GM21381 (cell line): ENCODE measurements around the gene LIMCH1.
A peak's percentile ranks its signal among the peaks of the same experiment; 100 is the strongest.
"Not testable (repeated sequence)": the region's sequence is repeated elsewhere in the genome, so short reads cannot be mapped to it uniquely, and the experiment has no call there.

Experiments
- ATAC-seq: cut with Tn5 transposase; IDR thresholded peaks from one replicate; pipeline ENCODE4 v1.9.1; 2021; ENCODE audit warnings: mild to moderate bottlenecking, moderate library complexity; ENCODE audit not compliant: unreplicated experiment

Gene LIMCH1

DNA sequence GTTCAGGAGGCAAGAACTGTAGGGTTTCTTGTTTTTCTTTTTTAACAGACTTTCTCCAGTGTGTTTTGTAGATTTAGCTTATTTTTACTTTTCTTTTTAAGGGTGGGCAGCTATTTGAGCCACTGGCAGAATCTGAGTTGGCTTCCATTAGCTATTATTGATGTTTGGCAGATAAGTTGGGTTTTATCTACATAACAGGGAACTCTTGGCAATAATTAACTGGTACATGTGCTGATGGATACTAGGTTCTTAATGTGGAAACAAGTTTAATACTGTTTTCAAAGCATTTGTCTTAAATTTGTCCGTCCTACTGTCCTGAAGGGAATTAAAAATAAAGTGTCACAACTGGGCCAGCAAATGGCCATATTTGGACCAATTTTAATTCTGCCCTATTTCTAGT is 130.1 kb downstream of the LIMCH1 start:
- ATAC-seq, result no peak

DNA sequence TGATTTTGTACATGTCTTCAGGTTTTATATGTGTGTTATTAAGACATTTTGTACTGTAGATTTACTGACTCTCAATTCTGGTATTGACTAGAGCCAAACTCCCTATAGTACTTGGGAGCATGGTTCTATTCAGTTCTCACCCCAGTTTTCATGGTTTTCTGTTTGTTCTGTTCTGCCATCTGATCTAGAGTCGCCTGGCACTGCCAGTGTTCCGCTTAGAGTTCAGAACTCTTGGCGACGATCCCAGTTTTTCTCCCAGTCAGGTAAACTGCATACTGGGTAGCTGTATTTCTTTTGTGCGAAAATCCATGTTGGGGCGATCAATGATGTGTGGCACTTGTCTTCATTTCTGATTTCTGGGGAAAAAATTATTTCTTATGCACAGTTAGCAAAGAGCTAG is 132.6 kb downstream of the LIMCH1 start:
- no peak for ATAC-seq

DNA sequence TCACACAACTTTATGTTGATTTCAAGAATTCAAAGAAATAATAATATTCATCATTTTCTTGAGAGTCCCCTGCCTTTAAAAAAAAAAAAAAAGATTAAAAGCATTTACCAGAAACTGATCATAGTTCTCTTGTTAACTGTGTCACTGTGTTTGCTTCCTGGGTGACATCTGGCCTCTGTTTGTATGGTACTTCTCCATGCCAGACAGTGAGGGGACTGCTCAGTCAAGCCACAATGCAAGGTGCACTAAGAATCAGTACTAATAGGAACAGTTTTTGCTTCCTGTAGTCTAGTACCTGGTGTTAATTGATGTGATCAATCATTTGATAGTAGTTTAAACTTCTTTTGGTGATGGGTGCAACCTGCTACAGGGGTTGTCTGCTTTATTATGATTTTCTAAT is 133.0 kb downstream of the LIMCH1 start:
- ATAC-seq, result no peak

DNA sequence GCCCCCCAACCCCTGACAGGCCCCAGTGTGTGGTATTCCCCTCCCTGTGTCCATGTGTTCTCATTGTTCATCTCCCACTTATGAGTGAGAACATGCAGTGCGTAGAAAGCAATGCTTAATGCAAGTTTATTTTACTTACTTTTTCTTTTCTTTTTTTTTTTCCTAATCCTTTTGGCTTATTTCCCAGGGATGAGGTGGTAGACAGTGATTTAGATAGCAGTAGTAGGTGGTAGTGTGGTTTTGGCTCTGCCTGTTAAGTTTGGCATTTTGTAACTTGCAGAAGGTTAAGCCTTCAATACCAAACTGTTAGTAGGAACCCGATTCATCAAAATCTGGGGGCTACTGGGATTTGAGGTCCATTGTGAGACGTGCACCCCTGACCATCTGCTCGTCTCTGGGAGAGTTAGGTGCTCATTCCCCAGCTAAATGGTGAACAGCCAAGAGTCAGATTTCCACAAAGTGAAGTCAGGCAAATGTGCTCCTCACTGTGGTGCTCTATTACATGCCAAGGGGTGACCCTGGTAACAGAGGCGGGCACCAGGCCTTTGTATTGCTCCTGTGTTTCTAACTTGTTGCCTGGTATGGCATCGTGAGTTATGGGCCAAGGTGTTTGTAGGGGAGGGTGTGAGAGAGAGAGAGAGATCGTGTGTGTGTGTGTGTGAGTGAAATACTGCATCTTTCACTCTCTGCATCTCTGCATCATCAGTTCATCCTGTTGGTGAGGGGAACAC is 140.3 kb downstream of the LIMCH1 start:
- ATAC-seq, result no peak

DNA sequence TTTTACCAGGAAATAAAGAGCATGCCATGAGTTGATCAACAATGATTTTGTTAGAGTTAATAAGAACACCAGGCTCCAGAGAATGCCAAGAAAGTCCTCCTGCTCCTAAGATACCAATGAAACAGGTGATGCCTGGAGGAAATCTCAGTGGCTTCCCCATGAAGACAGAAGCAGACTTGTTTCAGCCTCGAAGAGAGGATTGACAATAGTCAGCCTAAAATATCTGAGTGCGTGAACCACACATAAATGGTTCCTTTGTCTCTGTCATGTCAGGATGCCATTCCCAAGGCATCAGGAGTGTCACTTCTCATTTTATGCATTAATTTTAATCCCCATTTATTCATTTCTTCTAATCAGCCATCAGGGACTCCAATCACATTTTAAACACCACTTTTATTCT is 141.0 kb downstream of the LIMCH1 start:
- no peak for ATAC-seq

DNA sequence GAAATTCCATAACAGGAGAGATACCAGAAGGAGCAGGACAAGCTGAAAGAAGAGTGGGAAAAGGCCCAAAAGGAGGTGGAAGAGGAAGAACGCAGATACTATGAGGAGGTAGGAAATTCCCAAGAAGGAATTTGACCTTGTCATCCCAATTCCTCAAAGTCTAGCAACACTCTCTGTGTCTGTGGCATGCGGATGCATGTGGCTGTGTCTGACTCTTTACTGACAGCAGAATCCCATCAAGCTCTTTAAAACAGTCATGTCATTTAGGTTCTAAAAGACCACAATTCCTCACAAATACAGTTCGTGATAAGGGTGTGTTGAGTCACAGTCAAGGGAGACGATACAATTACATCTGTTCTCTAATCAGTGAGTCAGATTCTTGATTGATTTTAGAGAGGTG is 142.0 kb downstream of the LIMCH1 start:
- no peak for ATAC-seq

DNA sequence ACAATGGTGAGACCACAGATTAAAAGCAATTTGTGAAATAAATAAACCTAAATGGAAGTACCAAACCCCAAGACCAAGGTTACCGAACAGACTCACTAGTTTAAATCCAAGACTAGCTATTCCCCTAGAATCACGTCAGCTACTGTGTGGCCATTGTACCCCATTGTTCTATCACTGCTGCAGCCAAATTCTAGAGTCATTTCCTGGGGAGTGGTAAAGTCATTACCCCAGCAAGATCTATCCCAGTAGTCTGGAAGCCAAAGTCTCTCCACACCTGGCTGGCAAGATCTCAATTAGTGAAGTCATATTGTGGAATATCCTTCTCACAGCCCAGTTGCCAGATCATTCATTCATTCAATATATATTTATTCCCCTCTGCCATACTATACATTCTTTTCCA is 143.1 kb downstream of the LIMCH1 start:
- no peak for ATAC-seq

DNA sequence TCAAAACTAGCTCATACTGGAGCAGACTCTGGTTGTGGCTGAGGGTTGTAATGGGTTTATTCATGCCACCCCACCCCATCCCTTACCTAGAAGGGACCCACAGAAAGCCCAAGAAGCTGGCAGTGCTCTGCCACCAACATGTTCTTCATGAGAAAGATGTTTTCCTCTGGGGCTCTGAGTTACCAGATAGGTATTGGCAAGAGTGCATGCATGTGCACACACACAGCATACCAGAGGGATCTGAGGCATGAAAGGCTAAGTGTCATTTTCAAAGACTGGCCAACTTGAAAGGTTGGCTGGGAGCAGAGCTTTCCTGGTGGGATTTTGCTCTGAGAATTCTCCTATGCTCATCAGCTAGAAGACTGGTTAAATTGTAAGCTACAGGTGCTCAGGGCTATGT is 145.4 kb downstream of the LIMCH1 start:
- ATAC-seq, result no peak

DNA sequence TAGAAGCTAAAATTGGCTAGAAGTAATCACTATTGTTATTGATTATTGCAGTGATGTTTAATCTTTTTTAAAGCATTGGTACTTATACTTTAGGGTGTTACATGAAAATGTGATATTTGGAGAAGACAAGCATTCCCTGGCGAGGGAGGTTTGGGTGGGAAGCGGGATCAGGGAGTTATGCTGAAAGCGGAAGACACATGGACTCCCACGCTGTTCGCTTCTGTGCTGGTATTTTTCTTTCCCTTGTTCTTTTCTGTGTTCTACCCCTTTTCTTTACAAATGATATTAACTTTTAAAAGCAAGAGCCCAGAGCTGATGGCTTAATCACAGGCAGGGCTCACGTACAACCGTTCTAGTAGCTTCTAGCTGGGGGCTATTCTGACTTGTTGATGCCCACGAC is 148.9 kb downstream of the LIMCH1 start:
- ATAC-seq, result no peak

DNA sequence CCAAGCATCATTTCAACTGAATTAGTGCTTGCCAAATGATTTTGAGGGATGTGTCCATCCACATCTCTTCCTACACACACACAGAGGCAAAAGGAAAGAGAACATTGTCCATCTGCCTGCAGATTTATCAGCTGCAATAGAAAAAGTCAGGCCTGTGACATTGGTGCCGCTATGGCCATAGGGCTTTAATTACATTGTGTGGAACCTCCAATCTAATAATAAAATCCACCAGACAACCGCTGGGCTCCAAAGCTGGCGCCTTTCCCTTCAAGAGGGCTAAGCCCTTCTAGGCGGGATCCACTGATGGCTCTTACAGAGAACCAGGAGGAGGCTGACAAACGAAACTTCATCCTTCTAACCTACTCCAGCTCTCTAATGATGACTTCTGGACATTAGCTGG is 150.0 kb downstream of the LIMCH1 start:
- ATAC-seq, result no peak

DNA sequence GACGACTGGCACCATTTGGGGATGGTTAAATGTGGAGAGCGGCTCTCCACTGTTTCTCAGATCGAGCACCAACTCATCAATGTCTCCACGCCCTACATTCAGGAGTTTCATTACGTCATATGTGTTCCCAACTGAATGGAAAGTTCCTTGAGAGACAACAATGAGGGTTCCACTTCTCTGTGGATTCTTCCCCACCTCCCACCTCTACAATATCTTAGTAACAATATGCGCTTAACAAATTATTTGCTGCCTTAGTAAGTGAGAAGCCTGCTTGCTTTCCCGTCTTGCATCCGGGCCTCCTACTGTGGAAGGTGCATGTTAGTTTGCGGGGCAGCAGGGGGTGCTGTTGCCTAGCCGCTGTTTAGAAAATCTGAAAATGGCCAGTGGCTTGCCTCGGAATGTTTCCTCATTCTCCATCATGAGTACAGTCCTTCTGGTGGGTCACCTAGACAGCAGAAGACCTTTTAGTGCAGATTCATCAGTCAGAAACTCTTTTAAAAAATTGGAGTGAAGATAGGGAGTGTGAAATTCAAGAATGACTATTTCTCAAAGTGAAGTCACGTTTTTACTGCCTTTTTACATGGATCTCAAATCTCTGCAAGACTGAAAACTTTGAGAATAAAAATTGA is 154.9 kb downstream of the LIMCH1 start:
- peak; percentile 75 for ATAC-seq

DNA sequence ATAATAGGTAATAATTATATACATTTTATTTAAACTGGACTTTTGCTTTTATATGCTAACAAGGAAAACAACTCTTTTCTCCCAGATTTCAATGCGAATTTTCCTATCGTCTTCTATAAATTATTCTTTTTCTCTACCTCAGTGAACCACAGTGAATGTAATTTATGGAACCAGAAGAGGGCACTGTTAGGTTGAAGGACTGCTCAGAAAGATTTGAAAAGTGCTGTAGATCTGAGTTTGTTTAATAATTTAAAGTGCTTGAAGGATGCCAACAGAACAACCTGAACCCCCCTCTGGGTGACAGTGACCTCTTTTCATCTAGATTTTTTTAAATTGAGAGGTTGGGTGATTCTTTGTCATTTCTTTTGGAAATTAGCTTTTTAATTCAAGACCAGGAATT is 155.7 kb downstream of the LIMCH1 start:
- ATAC-seq, result no peak

DNA sequence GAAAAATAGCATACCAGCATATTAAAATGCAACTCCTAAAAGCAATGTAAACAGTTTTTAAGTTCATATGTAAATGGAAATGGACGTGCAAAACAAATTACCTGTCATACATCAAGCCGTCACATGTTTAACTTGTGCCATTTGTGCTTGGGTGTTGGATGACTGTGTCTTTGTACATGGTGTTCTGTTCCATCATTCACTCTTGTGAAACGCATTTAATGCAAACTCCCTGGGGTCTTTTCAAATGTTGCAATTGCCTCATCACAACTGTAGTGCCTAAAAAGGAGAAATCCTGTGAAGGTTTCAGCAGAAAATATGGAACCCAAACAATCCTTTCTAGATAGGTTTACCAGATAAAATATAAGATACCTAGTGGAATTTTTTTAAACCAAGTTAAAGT is 158.2 kb downstream of the LIMCH1 start:
- no peak for ATAC-seq

DNA sequence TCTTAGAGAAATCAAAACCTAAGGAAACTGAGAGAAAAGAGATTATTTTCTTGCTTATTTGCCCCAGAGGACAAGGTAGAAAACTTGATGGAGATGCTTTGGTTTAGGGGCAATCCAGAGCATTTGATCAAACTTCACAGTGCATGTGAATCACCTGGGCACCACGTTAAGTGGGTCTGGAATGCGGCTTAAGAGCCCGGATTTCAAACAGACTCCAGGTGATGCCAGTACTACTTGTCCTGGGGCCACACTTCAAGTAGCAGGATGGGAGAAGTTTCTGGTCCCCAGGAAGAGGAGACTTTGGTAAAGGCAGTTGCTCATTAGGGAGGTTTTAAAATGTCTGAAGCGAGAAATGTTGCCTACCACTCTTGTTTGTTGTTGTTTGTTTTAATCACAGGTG is 158.8 kb downstream of the LIMCH1 start:
- ATAC-seq, result no peak

DNA sequence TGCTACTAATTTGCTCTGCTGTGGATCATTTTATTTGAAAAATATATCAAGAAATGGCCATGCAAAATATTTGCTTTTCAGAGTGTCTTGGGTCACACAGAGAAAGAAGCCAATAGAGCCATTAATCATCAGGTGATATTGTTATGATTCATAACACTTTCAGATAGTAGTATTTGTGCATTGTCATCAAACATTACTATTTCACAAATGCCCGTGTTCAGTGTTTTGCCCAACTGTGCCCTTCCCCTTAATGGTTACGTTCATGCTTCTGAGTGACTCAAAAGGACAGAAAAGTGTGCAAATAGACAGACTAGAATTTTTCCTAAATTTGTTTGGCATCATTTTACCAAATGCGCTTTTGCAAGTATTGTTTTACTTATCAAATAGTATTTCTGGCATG is 164.0 kb downstream of the LIMCH1 start:
- no peak for ATAC-seq

DNA sequence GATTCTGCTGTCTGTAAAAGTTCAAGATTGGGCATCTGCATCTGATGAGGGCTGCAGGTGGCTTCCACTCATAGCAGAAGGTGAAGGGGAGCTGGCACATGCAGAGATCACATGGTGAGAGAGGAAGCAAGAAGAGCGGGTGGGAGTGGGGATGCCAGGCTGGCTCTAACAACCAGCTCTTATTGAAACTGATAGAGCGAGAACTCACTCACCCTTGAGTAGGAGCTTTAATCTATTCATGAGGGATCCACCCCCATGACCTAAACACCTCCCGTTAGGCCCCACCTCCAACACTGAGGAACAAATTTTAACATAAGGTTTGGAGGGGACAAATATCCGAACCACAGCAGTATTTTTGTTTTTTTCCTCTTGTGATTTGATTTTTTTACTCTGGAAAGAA is 164.8 kb downstream of the LIMCH1 start:
- no peak for ATAC-seq

DNA sequence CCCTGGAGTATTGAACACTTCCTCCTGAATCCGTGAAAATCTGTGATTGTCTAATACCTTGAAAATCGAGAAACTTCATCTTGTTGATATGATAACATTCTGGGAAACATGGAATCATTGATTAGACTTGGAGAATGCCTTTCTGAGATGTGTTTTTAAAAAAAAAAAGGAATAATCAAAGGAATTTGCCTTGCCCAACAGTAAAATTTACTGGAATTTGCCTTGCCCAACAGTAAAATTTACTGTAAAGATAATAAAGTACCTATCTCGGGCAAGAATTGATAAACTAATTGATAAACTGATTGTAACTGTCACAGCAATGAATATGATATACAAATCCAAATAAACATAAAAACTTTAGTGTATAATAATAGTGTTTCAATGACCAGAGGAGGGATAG is 165.8 kb downstream of the LIMCH1 start:
- ATAC-seq, result no peak

DNA sequence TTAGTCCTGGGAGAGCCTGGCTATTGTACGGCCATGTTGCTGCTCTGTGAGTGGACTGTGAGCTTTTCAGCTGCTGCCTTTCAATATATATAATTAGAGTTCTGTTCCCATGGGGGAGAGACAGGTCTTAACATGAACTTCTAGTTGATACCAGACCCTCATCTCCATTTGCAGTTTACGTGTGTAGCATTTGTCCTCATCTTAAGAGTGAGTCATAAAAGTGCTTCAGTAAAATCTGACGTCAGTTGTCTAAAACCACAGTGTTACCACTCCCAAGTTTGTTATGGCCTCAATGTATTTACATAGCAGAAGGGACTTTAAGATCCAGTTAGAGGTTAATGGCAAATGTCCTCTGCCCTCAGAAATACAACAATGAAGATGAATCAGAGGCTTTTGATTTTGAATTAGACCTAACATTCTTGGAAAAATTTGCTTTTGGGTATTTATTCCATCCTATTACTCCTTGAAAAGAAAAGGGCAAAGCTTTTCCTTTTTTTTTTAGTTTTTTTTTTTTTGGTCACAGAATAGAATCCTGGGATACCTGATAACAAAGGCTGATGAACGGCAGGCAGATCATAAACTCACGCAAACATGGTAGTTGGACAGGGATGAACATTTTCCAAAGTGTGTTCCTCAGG is 172.0 kb downstream of the LIMCH1 start:
- no peak for ATAC-seq

DNA sequence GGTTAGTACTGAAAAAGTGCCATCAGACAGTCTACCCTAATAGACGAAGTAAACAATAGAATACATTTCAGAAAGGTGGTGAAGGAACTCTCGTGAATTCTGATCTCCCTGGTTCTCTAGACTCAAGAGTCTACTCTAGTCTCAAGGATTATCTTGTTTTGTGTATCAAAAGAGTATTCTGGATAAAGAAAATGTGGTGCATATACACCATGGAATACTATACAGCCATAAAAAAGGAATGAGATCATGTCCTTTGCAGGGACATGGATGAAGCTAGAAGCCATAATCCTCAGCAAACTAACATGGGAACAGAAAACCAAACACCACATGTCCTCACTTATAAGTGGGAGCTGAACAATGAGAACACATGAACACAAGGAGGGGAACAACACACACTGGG is 173.7 kb downstream of the LIMCH1 start:
- not testable (repeated sequence) for ATAC-seq

DNA sequence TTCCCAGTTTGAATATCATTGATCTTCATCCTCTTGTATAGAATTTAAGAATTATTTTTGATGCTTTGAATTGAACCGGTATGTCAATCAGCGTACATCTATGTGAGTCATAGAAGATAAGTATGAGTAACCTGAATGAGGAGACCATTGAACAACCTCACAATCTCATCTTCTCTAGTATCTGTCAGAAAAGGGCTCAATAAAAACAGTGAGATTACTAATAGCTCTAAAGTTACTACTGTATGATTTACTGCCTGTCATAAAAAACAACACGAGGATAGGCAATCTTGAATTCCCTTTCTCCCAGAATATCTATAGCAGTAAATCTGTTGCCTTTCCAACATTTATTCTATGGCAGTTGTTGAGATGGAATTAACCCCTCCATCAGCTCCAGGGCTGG is 174.5 kb downstream of the LIMCH1 start:
- no peak for ATAC-seq

DNA sequence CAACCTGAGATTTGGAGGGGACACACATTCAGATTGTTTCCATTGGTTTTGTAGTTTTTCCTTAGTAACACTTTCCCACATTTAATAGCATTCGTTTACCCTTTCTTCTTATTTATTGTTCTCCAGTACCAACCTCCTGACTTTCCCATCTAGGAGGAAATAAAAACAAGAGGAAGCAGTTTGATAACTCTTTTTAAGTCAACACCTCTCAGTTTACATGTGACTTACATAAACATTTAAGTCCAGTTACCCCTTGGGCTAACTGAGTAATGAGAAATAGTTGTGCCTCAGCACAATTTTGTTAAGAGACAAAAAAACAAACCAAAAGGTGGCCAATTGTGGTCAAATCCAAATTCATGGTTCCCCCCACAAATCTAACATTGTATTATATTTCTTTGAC is 175.8 kb downstream of the LIMCH1 start:
- no peak for ATAC-seq

DNA sequence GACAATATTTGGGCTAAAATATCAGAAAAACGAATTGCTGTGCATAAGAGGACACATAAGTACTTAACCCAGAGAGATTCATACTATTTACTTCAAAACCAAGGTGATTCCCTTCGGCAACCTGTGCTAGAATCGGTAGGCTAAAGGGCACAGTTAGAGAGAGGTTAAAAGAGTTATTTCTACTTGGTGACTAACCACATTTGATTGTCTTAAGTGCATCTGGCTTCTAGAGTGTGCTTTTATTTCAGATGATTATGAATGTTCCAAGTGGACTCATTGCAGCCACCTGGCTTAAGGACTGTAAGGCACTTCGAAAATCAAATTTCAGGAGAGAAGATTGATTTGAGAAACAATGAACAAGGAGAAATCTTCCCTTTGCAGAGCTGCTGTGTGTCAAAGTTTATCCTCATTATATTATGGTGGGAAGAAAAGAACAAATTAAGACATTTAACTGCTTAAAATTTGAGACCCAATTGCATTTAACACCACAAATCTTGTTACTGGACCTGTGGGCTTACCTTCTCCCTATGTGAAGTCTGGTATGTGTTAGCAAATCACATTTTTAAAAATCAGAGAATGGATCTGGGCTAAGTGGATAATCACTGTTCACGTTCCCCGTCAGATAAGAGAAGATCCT is 176.5 kb downstream of the LIMCH1 start:
- no peak for ATAC-seq
